Mucosa of rectum (tissue), 2 donors: ENCODE measurements around the gene RSU1.

Experiments
- H3K27ac ChIP-seq, 2 donors: one replicate each; pipeline ENCODE4 v1.7.0; 2013; ENCODE audit warnings: inconsistent platforms in 2 of 2, low read depth in 2 of 2, low read length in 2 of 2
- H3K27me3 ChIP-seq, 2 donors: one replicate each; pipeline ENCODE4 v1.7.0; 2013; ENCODE audit warnings: low read length in 2 of 2; ENCODE audit not compliant: control insufficient read depth in 2 of 2, insufficient read depth in 2 of 2
- H3K36me3 ChIP-seq, 2 donors: one replicate each; pipeline ENCODE4 v1.7.0; 2013; ENCODE audit warnings: low read length in 2 of 2; ENCODE audit not compliant: control insufficient read depth in 2 of 2, insufficient read depth in 2 of 2
- H3K4me1 ChIP-seq, 2 donors: one replicate each; pipeline ENCODE4 v1.7.0; 2013; ENCODE audit warnings: low read length in 2 of 2, mild to moderate bottlenecking in 1 of 2; ENCODE audit not compliant: control insufficient read depth in 2 of 2, insufficient read depth in 2 of 2
- H3K4me3 ChIP-seq, 2 donors: one replicate each; pipeline ENCODE4 v1.7.0; 2013; ENCODE audit warnings: low read length in 2 of 2
- H3K9ac ChIP-seq, 2 donors: one replicate each; pipeline ENCODE4 v1.7.0; 2013; ENCODE audit warnings: low read length in 2 of 2, low read depth in 1 of 2, mild to moderate bottlenecking in 1 of 2
- H3K9me3 ChIP-seq, 2 donors: one replicate each; pipeline ENCODE4 v1.7.0; 2013; ENCODE audit warnings: low read length in 2 of 2; ENCODE audit not compliant: control insufficient read depth in 2 of 2
- donor health status: healthy.
- donor health status: Normal muscosa, but diverticular disease.

The RSU1 gene

GRCh38 chr10:16566202-16566805 is 250.9 kb downstream of the RSU1 start:
- Histone ChIP-seq H3K4me3 (no peak overlapping the region), H3K9ac (no peak overlapping the region), H3K27me3 (no peaks in the 10 kb centered on the region), H3K27ac (no peak overlapping the region), H3K9me3 (no peaks in the 10 kb centered on the region), H3K36me3 (no peaks in the 10 kb centered on the region), H3K4me1 (no peaks in the 10 kb centered on the region)

DNA sequence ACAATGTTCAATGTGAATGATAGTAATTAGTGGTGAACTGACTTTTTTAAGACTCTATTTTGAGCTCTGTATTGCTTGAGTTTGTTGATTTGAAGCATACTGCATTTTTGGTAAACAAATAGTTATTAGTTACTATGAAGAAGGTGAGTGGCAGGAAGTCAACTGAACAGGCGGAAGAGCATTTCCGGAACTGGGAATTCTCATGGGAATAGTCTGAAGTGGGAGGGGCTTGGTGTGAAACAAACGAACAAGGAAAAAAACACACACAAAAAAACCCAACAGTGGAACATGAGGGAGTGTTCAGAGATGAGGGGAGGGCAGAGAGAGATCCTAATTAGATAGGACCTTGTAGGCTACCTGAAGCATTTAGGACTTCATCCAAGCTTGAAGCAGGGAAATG is 251.6 kb downstream of the RSU1 start:
- no peak overlapping the region for H3K27ac ChIP-seq
- no peaks in the 10 kb centered on the region for H3K9me3 ChIP-seq
- H3K36me3 ChIP-seq = no peaks in the 10 kb centered on the region
- no peaks in the 10 kb centered on the region for H3K27me3 ChIP-seq
- H3K4me3 ChIP-seq = no peak overlapping the region
- H3K4me1 ChIP-seq = no peaks in the 10 kb centered on the region
- H3K9ac ChIP-seq = no peak overlapping the region

DNA sequence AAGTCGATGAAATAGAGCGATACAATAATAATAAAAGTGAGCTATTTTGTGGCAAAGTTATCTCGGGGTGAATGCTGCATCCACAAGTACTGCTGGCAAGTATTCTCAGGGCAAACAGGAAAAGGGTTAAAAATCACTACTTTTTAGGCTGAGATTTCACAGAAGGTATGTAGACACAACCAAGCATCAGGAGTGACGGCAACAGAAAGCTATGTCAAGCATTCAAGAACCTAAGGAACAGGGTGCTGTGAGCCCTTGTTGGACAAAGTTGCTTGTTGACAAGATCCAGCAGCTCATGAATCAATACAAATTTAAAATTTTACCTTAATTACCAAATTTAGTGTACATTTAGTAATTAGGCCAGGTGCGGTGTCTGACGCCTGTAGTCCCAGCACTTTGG is 254.3 kb downstream of the RSU1 start:
- Histone ChIP-seq H3K27me3 (no peaks in the 10 kb centered on the region), H3K4me1 (no peaks in the 10 kb centered on the region), H3K27ac (no peak overlapping the region), H3K9me3 (no peaks in the 10 kb centered on the region), H3K36me3 (no peaks in the 10 kb centered on the region), H3K9ac (no peak overlapping the region), H3K4me3 (no peak overlapping the region)

GRCh38 chr10:16559236-16559773 is 257.9 kb downstream of the RSU1 start:
- H3K36me3 ChIP-seq = no peaks in the 10 kb centered on the region
- H3K9ac ChIP-seq = no peak overlapping the region
- H3K4me1 ChIP-seq = no peaks in the 10 kb centered on the region
- no peak overlapping the region for H3K27ac ChIP-seq
- H3K27me3 ChIP-seq = no peaks in the 10 kb centered on the region
- no peaks in the 10 kb centered on the region for H3K9me3 ChIP-seq
- H3K4me3 ChIP-seq = no peak overlapping the region

DNA sequence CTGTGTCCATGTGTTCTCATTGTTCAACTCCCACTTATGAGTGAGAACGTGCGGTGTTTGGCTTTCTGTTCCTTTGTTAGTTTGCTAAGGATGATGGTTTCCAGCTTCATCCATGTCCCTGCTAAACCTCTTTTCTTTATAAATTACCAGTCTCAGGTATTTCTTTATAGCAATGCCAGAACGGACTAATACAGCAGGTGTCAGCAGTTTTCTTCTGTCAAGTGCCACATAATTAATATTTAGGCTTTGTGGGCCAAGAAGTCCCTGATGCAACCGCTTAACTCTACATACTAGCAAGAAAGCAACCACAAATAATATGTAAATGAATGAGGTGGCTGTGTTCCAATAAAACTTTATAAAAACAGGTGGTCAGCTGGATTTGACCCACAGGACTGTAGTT is 269.3 kb downstream of the RSU1 start:
- Histone ChIP-seq H3K4me3 (no peak overlapping the region), H3K27ac (no peak overlapping the region), H3K36me3 (no peaks in the 10 kb centered on the region), H3K9me3 (no peaks in the 10 kb centered on the region), H3K4me1 (no peaks in the 10 kb centered on the region), H3K9ac (no peak overlapping the region), H3K27me3 (no peaks in the 10 kb centered on the region)

GRCh38 chr10:16545116-16545736 is 272.0 kb downstream of the RSU1 start:
- Histone ChIP-seq H3K27ac (no peak overlapping the region), H3K4me1 (no peaks in the 10 kb centered on the region), H3K4me3 (no peak overlapping the region), H3K27me3 (no peaks in the 10 kb centered on the region), H3K9me3 (no peaks in the 10 kb centered on the region), H3K9ac (no peak overlapping the region), H3K36me3 (no peaks in the 10 kb centered on the region)

- Histone ChIP-seq H3K27me3 (no peaks in the 10 kb centered on the region), H3K36me3 (no peaks in the 10 kb centered on the region), H3K4me3 (no peak overlapping the region), H3K9ac (no peak overlapping the region), H3K9me3 (no peaks in the 10 kb centered on the region), H3K4me1 (no peaks in the 10 kb centered on the region), H3K27ac (no peak overlapping the region)
These were observed 272.6 kb downstream of the RSU1 start for GRCh38 chr10:16544591-16544990.

- H3K9me3 ChIP-seq = no peaks in the 10 kb centered on the region
- no peaks in the 10 kb centered on the region for H3K36me3 ChIP-seq
- H3K4me1 ChIP-seq = no peaks in the 10 kb centered on the region
- H3K4me3 ChIP-seq = no peak overlapping the region
- H3K27ac ChIP-seq = no peak overlapping the region
- H3K27me3 ChIP-seq = no peaks in the 10 kb centered on the region
- no peak overlapping the region for H3K9ac ChIP-seq
These were observed 273.1 kb downstream of the RSU1 start for GRCh38 chr10:16544099-16544498.
